Measurements from ENCODE around the gene WDFY1. TPM values are rescaled to one million over a fixed set of nuclear protein-coding genes. Genes with fewer than 3 reads are reported as not detected.
A peak's percentile ranks its signal among the peaks of the same experiment; 100 is the strongest.

WDFY1 gene
- total and polyA plus RNA-seq, 2 experiments from 2014 or later = 54.5 to 127 TPM

- TF ChIP-seq EZH2 (IDR thresholded peaks at IDR 0.05; ENCODE audit: low read depth, unreplicated experiment) (no peak), EZH2phosphoT487 (IDR thresholded peaks at IDR 0.05; ENCODE audit: unreplicated experiment) (no peak), ZNF114 (CRISPR knock-in tag; IDR thresholded peaks at IDR 0.05) (no peak), JUNB (IDR thresholded peaks at IDR 0.05; ENCODE audit: unreplicated experiment) (no peak), REST (IDR thresholded peaks at IDR 0.05; ENCODE audit: unreplicated experiment) (no peak), ZNF331 (CRISPR knock-in tag; IDR thresholded peaks at IDR 0.05; ENCODE audit: low read depth) (no peak), ETS1 (IDR thresholded peaks at IDR 0.05) (no peak), POLR2AphosphoS5 (IDR thresholded peaks at IDR 0.05; ENCODE audit: low read depth) (no peak), STAT1 (IDR thresholded peaks at IDR 0.05; ENCODE audit: unreplicated experiment) (no peak), CTCF (conservative IDR thresholded peaks at IDR 0.05; ENCODE audit: low read depth in 2 of 2) (no peak)
These were observed 26.4 kb downstream of the WDFY1 start (continued) for GRCh38 chr2:223918671-223919134.

- Histone ChIP-seq H3K79me2 (replicated peaks; ENCODE audit: insufficient read depth) (peaks cover 77% of the 10 kb centered on the region), H3K4me1 (ENCODE audit: insufficient read depth) (no peaks in the 10 kb centered on the region), H3K27me3 (ENCODE audit: insufficient read depth) (no peaks in the 10 kb centered on the region), H2AFZ (no peak overlapping the region), H3K4me2 (no peak overlapping the region), H4K20me1 (replicated peaks; ENCODE audit: insufficient read depth) (peaks cover 22% of the 10 kb centered on the region), H3K9me2 (ENCODE audit: insufficient read depth) (no peaks in the 10 kb centered on the region), H3K4me3 (no peak overlapping the region), H3K27ac (ENCODE audit: low read depth) (peak overlapping the region; percentile 32; the same call in 1 of the 2 replicates), H3F3A (replicated peaks; ENCODE audit: low read depth) (no peaks in the 10 kb centered on the region), H3K36me3 (ENCODE audit: insufficient read depth) (peaks cover 16% of the 10 kb centered on the region; the same call in 1 of the 2 replicates)
- no peaks in the 10 kb centered on the region for H3K9me3 Mint-ChIP-seq
- ATAC-seq = no peak
- H3K27me3 Mint-ChIP-seq (ENCODE audit: insufficient read depth, low read depth, poor library complexity) = peaks cover 5% of the 10 kb centered on the region
- H3K36me3 Mint-ChIP-seq (ENCODE audit: low read depth) = peaks cover 21% of the 10 kb centered on the region; the same call in 2 of the 3 replicates
- peaks cover 10% of the 10 kb centered on the region; the same call in 2 of the 3 replicates for H3K4me1 Mint-ChIP-seq
- no peak overlapping the region for H3K4me3 Mint-ChIP-seq
- no peak for DNase-seq (ENCODE audit: low spot score)
- H3K27ac Mint-ChIP-seq = no peak overlapping the region
- TF ChIP-seq CREB1 (CRISPR knock-in tag; IDR thresholded peaks at IDR 0.05; ENCODE audit: low read depth) = no peak
- no peak for TF ChIP-seq ZNF462 (CRISPR knock-in tag; IDR thresholded peaks at IDR 0.05)
- no peak for TF ChIP-seq ZNF114 (CRISPR knock-in tag; IDR thresholded peaks at IDR 0.05)
These were observed 28.8 kb downstream of the WDFY1 start for GRCh38 chr2:223916181-223916920.

All from GM23338 (cell line).